Measurements from ENCODE around the gene CBX5. TPM values are rescaled to one million over a fixed set of nuclear protein-coding genes. Genes with fewer than 3 reads are reported as not detected.

CBX5 gene
- total RNA-seq, 1 donor from 2014 or later, result 44.1 TPM

DNA sequence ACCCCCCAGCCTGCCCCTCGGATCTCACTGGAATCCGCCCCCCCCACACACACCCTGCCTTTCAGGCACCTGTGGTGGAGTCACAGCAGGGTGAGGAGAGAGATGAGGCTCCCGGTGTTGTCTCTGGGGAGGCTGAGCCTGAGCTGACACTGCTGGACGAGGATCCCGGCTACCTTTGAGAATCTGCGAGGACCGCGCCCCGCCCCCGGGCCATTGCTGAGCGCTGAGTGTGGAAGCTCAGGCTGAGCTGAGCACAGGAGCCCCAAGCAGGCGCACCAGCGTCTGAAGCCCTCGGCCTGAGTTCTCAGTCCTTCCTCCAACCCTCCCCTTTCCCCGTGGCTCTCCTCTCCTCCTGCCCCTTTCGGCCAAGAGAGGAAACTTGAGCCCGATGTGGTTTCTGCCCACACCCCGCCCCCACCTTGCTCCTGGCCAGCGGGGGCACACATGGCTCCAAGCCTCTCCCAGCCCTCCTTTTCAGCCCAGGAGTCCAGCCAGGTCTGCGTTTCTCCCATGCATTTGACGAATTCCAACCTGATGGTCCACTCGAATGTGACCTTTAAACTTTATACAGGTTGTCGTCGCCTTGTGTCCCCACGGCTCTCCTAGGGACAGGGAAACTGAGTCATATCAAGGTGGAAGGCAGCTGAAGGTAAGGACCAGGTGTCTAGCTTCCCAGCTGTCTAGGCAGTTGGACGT, 21.0 kb upstream of the CBX5 start, which contains the start of gene NFE2:
NFE2 (minus strand) TSS at position 284 of the 696 bp plus-strand sequence. CDS start 5,767 bp downstream, outside the sequence.
- H3K36me3 ChIP-seq, result no peaks in the 10 kb centered on the region
- no peaks in the 10 kb centered on the region for H3K9me3 ChIP-seq (replicated peaks)
- DNase-seq, result peak; percentile 37
- TF ChIP-seq, protein P1, sequence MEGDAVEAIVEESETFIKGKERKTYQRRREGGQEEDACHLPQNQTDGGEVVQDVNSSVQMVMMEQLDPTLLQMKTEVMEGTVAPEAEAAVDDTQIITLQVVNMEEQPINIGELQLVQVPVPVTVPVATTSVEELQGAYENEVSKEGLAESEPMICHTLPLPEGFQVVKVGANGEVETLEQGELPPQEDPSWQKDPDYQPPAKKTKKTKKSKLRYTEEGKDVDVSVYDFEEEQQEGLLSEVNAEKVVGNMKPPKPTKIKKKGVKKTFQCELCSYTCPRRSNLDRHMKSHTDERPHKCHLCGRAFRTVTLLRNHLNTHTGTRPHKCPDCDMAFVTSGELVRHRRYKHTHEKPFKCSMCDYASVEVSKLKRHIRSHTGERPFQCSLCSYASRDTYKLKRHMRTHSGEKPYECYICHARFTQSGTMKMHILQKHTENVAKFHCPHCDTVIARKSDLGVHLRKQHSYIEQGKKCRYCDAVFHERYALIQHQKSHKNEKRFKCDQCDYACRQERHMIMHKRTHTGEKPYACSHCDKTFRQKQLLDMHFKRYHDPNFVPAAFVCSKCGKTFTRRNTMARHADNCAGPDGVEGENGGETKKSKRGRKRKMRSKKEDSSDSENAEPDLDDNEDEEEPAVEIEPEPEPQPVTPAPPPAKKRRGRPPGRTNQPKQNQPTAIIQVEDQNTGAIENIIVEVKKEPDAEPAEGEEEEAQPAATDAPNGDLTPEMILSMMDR (IDR thresholded peaks at IDR 0.05; ENCODE audit: borderline replicate concordance), result no peak
- no peak within 1 kb of the TSS for H3K27ac ChIP-seq (replicated peaks)
- peaks cover 17% of the 10 kb centered on the region for H3K4me1 ChIP-seq
- H3K27me3 ChIP-seq (ENCODE audit: low read depth), result peaks cover 57% of the 10 kb centered on the region
- peak within 1 kb of the TSS; percentile 48 for H3K4me3 ChIP-seq
- intact Hi-C loops (cut with micrococcal nuclease), result no loop called here

DNA sequence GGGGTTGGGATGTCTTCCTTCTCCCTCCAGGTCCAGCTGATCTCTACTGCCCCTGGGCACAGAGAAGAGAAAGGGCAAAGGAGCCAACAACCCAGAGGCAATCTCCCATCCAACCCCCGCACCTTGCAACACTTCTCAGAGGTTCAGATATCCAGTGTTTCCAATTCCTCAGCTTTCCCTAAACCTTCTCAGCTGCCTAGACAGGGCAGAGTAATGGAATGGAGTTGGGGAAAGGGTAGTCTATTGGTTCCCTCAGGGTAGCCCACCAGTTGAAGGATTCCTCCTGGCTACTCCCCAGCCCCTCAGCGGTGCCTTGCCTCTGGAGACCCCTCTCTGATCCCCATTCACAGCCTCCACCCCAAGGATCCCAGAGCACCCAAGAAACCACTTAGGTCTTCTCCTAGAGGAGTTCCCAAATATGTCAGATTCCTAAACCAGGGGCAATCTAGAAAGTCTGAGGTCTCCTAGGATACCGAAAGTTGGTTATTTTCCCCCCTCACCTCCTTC, 20.4 kb upstream of the CBX5 start:
- no peaks in the 10 kb centered on the region for H3K36me3 ChIP-seq
- DNase-seq, result no peak
- TF ChIP-seq, protein P1 (IDR thresholded peaks at IDR 0.05; ENCODE audit: borderline replicate concordance), result no peak
- H3K4me3 ChIP-seq, result peak overlapping the region; percentile 48
- intact Hi-C loops (cut with micrococcal nuclease), result no loop called here
- H3K9me3 ChIP-seq (replicated peaks), result no peaks in the 10 kb centered on the region
- H3K27ac ChIP-seq (replicated peaks), result no peak overlapping the region
- peaks cover 17% of the 10 kb centered on the region for H3K4me1 ChIP-seq
- H3K27me3 ChIP-seq (ENCODE audit: low read depth), result peaks cover 57% of the 10 kb centered on the region

DNA sequence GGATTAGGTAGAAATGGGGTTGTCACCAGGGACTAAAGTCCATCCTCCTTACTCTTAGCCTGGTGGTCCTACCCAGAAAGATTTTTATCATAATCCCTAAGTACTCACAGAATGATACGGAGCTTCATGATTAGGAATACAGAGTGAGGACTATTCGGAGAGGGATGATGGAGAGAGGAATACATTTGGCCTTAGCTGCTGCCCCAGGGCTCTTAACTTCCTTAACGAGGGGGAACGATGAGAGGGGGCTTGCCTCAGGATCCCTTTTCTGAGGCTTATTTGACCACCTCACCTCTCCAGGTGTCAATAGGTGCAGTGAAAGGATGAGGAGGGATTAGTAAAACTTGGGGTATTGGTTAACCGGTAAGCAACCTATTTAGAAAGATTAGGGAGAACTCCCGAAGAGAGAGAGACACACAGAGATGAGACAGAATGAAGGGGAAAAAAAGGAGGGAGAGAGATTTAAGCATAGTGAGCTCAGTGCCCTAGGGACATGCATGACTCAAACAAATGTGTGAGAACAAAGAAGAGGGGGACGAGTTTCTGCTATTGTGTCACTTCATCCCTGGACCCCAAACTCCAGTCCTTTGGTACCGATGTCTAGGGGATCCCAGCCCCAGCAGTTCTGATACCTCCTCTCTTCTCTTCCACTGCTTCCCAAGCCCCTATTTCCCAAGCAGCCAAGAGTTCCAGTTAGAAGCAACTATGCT, 19.7 kb upstream of the CBX5 start:
- Histone ChIP-seq H3K9me3 (replicated peaks) (no peaks in the 10 kb centered on the region), H3K27me3 (ENCODE audit: low read depth) (peaks cover 56% of the 10 kb centered on the region), H3K4me1 (peaks cover 17% of the 10 kb centered on the region), H3K4me3 (no peak overlapping the region), H3K27ac (replicated peaks) (no peak overlapping the region), H3K36me3 (no peaks in the 10 kb centered on the region)
- intact Hi-C loops (cut with micrococcal nuclease), result no loop called here
- no peak for DNase-seq
- TF ChIP-seq, protein P1 (IDR thresholded peaks at IDR 0.05; ENCODE audit: borderline replicate concordance), result no peak

DNA sequence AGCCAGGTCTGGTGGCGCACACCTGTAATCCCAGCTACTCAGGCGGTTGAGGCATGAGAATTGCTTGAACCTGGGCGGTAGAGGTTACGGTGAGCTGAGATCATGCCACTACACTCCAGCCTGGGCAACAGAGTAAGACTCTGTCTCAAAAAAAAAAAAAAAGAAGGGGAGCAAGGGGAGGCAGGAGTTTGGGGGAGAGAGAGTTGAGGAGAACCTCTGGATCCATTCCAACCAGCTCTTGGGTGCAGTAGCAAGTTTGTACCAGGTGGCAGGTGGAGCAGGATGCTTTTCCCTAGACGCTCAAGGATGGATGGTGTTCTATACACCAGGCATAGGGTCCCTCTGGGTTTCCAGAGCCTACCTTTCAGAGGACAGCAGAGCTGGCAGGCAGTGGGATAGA, 19.0 kb upstream of the CBX5 start:
- no peak overlapping the region for H3K27ac ChIP-seq (replicated peaks)
- H3K4me1 ChIP-seq, result peaks cover 9% of the 10 kb centered on the region
- no peaks in the 10 kb centered on the region for H3K9me3 ChIP-seq (replicated peaks)
- H3K4me3 ChIP-seq, result no peak overlapping the region
- H3K36me3 ChIP-seq, result no peaks in the 10 kb centered on the region
- no peak for DNase-seq
- TF ChIP-seq, protein P1 (IDR thresholded peaks at IDR 0.05; ENCODE audit: borderline replicate concordance), result no peak
- intact Hi-C loops (cut with micrococcal nuclease), result no loop called here
- peaks cover 48% of the 10 kb centered on the region for H3K27me3 ChIP-seq (ENCODE audit: low read depth)

DNA sequence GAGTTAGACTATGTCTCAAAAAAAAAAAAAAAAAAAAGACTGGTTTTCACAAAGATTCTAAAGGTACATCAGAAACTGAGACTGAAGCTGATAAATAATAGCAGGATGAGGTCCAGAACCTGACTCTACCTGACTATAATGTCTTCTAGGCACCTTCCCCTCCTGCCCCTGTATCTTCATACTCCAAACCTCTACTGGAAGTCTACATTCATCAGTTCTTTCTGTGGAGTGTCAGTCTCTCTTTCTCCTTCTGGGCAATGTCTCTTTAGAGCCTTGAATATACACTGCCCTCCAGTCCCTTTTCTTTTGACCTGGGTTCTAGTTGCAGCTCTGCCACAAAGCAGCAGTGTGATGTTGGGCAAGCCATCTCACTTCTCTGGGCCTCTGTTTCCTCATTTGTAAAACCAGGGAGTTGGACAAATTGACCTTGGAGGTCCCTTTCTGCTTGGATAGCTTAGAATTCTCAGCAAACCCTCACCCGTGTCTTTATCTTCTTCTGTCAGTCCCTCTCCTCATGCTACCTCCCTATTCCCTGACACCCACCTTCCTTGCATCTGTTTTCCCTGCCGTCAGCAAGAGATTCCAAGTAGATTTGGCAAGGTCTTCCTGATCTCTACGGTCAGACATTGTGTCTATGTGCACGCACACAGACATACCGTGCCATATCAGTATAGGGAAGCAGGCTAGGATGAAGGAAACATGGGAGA, 16.6 kb upstream of the CBX5 start:
- no peak overlapping the region for H3K27ac ChIP-seq (replicated peaks)
- H3K36me3 ChIP-seq, result no peaks in the 10 kb centered on the region
- H3K27me3 ChIP-seq (ENCODE audit: low read depth), result peaks cover 40% of the 10 kb centered on the region
- H3K4me1 ChIP-seq, result peaks cover 8% of the 10 kb centered on the region
- H3K9me3 ChIP-seq (replicated peaks), result no peaks in the 10 kb centered on the region
- H3K4me3 ChIP-seq, result no peak overlapping the region
- TF ChIP-seq, protein P1 (IDR thresholded peaks at IDR 0.05; ENCODE audit: borderline replicate concordance), result no peak
- intact Hi-C loops (cut with micrococcal nuclease), result no loop called here
- no peak for DNase-seq

Data from left ventricle myocardium inferior (tissue), 1 donor.